GM12873 (cell line): ENCODE results near the gene ANKLE1.

Experiments used
- TF ChIP-seq, protein P1 (sequence below): IDR thresholded peaks from 2 replicates; pipeline ENCODE4 v1.5.1; 2012; ENCODE audit warnings: low read depth, mild to moderate bottlenecking, moderate library complexity, low read length, control low read depth; ENCODE audit not compliant: insufficient read depth; ENCODE audit errors: missing control alignments

Gene ANKLE1

DNA sequence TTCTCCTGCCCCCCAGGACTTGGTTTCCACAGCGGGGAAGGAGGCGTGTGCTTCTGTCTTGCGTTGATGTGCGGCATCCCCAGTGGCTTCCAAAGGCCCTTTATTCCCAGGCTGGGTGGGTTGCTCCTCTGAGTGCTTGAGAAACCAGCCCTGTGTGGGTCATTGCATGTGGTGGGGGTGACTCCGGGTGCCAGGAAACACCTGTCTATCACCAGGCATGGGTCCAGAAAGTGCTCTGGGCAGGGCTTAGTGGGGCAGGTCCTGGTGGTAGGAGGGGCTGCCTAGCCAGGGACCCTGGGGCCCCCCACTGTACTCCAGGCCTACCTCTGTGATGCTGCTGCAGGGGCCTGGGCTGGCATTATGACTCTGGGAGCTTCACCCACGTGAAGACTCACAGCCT lies 37.3 kb downstream of the ANKLE1 start:
- TF ChIP-seq, protein P1, sequence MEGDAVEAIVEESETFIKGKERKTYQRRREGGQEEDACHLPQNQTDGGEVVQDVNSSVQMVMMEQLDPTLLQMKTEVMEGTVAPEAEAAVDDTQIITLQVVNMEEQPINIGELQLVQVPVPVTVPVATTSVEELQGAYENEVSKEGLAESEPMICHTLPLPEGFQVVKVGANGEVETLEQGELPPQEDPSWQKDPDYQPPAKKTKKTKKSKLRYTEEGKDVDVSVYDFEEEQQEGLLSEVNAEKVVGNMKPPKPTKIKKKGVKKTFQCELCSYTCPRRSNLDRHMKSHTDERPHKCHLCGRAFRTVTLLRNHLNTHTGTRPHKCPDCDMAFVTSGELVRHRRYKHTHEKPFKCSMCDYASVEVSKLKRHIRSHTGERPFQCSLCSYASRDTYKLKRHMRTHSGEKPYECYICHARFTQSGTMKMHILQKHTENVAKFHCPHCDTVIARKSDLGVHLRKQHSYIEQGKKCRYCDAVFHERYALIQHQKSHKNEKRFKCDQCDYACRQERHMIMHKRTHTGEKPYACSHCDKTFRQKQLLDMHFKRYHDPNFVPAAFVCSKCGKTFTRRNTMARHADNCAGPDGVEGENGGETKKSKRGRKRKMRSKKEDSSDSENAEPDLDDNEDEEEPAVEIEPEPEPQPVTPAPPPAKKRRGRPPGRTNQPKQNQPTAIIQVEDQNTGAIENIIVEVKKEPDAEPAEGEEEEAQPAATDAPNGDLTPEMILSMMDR, result no peak

DNA sequence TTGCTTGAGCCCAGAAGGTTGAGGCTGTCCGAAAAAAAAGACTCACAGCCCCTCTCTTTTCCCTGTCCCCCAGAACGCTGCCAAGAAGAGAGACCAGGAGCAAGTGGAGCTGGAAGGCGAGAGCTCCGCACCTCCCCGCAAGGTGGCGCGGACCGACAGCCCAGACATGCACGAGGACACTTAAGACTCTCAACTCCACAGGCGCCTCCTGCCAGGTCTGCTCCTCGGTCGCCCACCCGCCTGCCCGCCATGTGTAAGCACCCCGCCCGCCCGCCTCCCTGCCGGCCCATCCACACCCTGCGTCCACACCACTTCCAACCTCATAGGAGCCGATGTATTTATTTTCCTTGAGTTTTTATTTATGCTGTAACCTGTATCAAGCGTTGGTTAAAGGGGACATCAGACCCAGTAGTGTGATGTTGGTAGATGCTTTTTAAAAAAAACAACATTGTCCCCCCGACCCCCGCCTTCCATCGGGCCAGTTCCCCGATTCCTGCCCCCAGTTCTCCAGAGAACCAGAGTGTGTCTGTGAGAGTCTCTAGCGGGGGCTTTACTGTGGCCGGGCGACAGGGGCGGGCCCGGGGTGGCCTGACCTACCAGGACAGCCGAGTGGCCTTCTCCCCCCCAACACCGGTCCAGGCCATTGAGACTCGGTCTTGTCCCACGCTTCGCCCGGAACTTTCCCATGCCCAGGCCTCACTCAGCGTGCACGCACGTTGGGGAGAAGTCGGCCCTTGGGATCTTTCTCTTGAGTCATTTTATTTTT lies 38.0 kb downstream of the ANKLE1 start:
- TF ChIP-seq, protein P1, result no peak

- TF ChIP-seq, protein P1, result no peak
Observed at GRCh38 chr19:17320435-17320834, 38.7 kb downstream of the ANKLE1 start.

- TF ChIP-seq, protein P1, result no peak
Observed at GRCh38 chr19:17321655-17322489, 40.2 kb downstream of the ANKLE1 start.

DNA sequence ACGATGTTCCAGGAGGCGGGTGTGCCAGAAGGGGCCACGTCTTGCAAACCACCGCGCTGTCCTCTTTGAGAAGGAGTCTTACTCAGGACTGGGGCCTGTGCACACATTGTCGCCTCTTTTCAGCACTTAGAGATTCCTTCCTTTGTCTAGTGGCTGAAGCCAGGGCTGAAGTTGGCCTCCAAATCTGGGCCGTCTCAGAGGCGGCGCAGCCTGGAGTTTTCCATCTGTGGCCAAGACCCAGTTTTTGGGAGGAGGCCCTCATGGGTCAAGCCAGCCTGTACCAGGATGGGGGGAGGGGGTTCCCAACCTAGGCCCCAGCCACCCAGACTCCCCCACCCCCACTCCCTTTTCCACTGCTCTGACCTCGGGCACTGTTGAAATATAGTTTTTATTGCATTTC lies 41.2 kb downstream of the ANKLE1 start:
- TF ChIP-seq, protein P1, result no peak

- TF ChIP-seq, protein P1, result no peak
Observed at GRCh38 chr19:17323300-17323963, 41.7 kb downstream of the ANKLE1 start.

- TF ChIP-seq, protein P1, result no peak
Observed at GRCh38 chr19:17323964-17324332, 42.2 kb downstream of the ANKLE1 start.
